Cardiac muscle cell (in vitro differentiated cells and primary cell): ENCODE data around the gene RUSC2. TPM values are rescaled to one million over a fixed set of nuclear protein-coding genes. Genes with fewer than 3 reads are reported as not detected.

Experiments used
- DNase-seq, 2 donors: peaks; one replicate each; pipeline versions ENCODE4 v3.0.0 to v3.0.0-alpha.2; 2010 to 2017; ENCODE audit warnings: low read depth in 1 of 2, low spot score in 1 of 2
- H3K27ac ChIP-seq: fragments of 200-600 bp; sonication (generic); 2 replicates; pipeline ENCODE4 v1.5.1; 2016
- H3K27me3 ChIP-seq: fragments of 200-600 bp; sonication (generic); 2 replicates; pipeline ENCODE4 v1.6.0; 2016; ENCODE audit warnings: control low read depth
- H3K36me3 ChIP-seq: fragments of 200-600 bp; sonication (generic); 2 replicates; pipeline ENCODE4 v1.5.1; 2016; ENCODE audit warnings: control low read depth
- H3K4me1 ChIP-seq: fragments of 200-600 bp; sonication (generic); 2 replicates; pipeline ENCODE4 v1.8.1; 2017; ENCODE audit warnings: low read depth, mild to moderate bottlenecking, mixed run types
- H3K4me3 ChIP-seq: fragments of 200-600 bp; sonication (generic); 2 replicates; pipeline ENCODE4 v1.5.1; 2016; ENCODE audit warnings: mild to moderate bottlenecking
- H3K9me3 ChIP-seq: fragments of 200-600 bp; sonication (generic); 2 replicates; pipeline ENCODE4 v1.5.1; 2017; ENCODE audit warnings: low read depth, mild to moderate bottlenecking, control low read depth
- CTCF ChIP-seq: IDR thresholded peaks from 2 replicates; pipeline ENCODE4 v1.5.1; 2012; ENCODE audit warnings: low read depth, mild to moderate bottlenecking, low read length
- polyA plus RNA-seq: library from polyadenylated mRNA; unstranded; fragments of >200 nt; fragmentation: Nextera tagmentation; extraction: Ambion mirVana; gene quantifications from 2 replicates; pipeline ENCODE4 v1.2.1, GENCODE V29; 2016
- total RNA-seq: library from RNA; depleted of rRNA; stranded (reverse); fragments of >200 nt; gene quantifications from 2 replicates; pipeline ENCODE4 v1.2.3, GENCODE V29; 2016

Gene RUSC2
- total and polyA plus RNA-seq, 2 experiments from 2014 or later = 13.8 to 25.3 TPM

- Histone ChIP-seq H3K27ac (no peak overlapping the region), H3K4me1 (no peaks in the 10 kb centered on the region), H3K9me3 (no peaks in the 10 kb centered on the region), H3K36me3 (no peaks in the 10 kb centered on the region), H3K27me3 (no peaks in the 10 kb centered on the region), H3K4me3 (no peak overlapping the region)
- no peak for DNase-seq
- no peak for TF ChIP-seq CTCF
Measured at GRCh38 chr9:35508069-35508468, 18.2 kb downstream of the RUSC2 start.

- Histone ChIP-seq H3K27ac (no peak overlapping the region), H3K27me3 (no peaks in the 10 kb centered on the region), H3K36me3 (no peaks in the 10 kb centered on the region), H3K4me1 (no peaks in the 10 kb centered on the region), H3K9me3 (no peaks in the 10 kb centered on the region), H3K4me3 (no peak overlapping the region)
- no peak for DNase-seq
- no peak for TF ChIP-seq CTCF
Measured at GRCh38 chr9:35510383-35510753, 20.5 kb downstream of the RUSC2 start.

- DNase-seq = peak in 1 of 2 donors; percentile 99
- H3K9me3 ChIP-seq = no peaks in the 10 kb centered on the region
- peak; percentile 34 for TF ChIP-seq CTCF
- H3K27me3 ChIP-seq = no peaks in the 10 kb centered on the region
- H3K36me3 ChIP-seq = no peaks in the 10 kb centered on the region
- H3K27ac ChIP-seq = peak overlapping the region; percentile 1
- no peaks in the 10 kb centered on the region for H3K4me1 ChIP-seq
- no peak overlapping the region for H3K4me3 ChIP-seq
Measured at GRCh38 chr9:35510754-35511428, 21.0 kb downstream of the RUSC2 start.

GRCh38 chr9:35511453-35511852, 21.5 kb downstream of the RUSC2 start:
- no peaks in the 10 kb centered on the region for H3K36me3 ChIP-seq
- H3K27ac ChIP-seq = peak overlapping the region; percentile 1
- H3K27me3 ChIP-seq = no peaks in the 10 kb centered on the region
- H3K9me3 ChIP-seq = no peaks in the 10 kb centered on the region
- H3K4me3 ChIP-seq = no peak overlapping the region
- DNase-seq = no peak
- TF ChIP-seq CTCF = no peak
- H3K4me1 ChIP-seq = peaks cover 4% of the 10 kb centered on the region

GRCh38 chr9:35515766-35516165, 25.9 kb downstream of the RUSC2 start:
- Histone ChIP-seq H3K36me3 (no peaks in the 10 kb centered on the region), H3K4me1 (peaks cover 41% of the 10 kb centered on the region), H3K9me3 (no peaks in the 10 kb centered on the region), H3K4me3 (no peak overlapping the region), H3K27ac (peak overlapping the region; percentile 93), H3K27me3 (no peaks in the 10 kb centered on the region)
- peak in 1 of 2 donors; percentile 51 for DNase-seq
- TF ChIP-seq CTCF = no peak
